Activated T-helper 9 cell treated with anti-CD3 and anti-CD28 coated beads, Interleukin-2, amount 50 U/mL, for 16 hours (primary cell): ENCODE data around the gene TSHZ2.

Experiments used
- DNase-seq: peaks from one replicate; pipeline ENCODE4 v3.0.0-alpha.2; 2020; ENCODE audit warnings: low read depth

The TSHZ2 gene

DNA sequence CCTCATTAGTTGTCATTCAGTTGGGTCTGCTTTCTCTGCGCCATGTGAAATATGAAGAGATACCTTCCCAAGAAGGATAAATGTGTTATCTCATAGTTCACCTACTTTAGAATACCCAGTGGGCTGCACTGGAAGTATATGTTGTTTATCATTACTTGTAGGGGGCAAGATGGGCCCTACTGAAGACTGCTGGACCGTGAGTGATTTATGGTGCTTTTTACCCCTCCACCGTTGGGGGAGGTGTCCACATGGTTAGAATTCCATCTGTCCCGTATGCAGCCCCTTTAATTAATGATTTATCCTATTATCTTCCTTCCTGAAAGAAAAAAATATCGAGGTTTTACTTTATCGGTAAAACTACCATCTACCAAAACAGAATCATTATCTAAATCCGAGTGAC lies 97.0 kb downstream of the TSHZ2 start:
- no peak for DNase-seq

DNA sequence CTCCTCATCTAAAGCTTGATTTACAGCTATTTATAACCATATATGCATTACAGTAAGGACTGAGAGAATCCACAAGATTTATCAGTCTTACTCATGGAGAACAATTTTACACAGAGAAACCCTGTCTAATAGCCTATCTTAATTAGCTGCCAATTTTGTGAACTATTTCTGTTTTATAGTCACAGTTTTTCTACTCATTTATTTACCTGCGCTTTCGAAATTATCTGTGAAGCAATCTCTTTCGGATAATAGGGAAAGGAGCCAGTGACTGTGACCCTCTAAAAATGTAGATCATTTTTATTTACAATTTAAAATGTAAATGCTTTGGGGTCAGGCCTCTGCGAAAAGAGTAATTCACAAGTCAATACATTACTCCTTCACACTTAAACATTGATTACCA lies 98.1 kb downstream of the TSHZ2 start:
- DNase-seq: no peak

DNA sequence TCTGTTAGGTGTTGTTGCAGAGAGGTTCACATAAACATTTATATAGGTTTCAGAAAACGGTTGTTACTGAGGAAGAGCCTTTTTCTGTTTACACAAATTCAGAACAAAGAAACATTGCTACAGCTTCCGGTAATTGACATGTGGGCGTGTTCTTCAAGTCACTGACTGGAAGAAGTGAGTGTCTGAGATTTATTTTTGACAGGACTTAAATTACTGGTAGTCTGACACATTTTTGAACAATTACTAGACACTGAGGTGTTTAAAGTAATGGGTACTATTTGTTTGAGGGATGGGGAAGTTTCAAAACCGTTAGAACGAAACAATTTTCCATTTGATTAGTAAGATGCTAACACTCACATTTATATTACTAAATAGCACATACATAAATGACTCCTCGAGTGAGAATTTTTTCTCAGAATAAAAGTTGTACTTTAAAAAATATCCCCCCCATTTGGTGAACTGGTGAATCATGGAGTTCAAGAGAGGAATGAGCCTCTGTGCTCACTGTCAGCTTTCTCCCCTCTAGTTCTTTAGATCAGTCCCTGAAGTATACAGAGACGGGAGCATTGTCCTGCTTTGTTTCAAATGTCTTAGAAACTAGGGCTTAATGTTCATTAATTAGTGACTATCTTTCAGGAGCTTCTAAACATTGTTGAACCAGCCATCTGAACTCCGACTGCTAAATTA lies 98.7 kb downstream of the TSHZ2 start:
- no peak for DNase-seq

DNA sequence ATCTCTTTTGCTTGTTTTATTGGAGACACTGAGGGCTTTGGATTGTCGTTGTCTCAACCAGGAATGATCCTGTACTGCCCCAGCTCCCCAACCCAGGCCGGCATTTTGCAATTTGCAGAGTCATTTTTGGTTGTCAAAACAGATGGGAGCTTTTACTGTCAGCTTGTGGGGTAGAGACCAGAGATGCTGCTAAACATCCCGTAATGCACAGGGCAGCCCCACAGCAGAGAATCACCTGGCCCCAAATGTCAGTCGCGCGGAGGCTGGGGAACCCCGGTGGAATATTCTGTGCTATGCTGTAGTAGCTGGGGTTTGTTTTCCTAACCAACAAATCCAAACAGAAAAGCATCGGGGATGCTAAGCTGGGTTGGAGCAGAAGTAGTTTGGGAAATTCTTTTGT lies 99.7 kb downstream of the TSHZ2 start:
- DNase-seq: no peak

DNA sequence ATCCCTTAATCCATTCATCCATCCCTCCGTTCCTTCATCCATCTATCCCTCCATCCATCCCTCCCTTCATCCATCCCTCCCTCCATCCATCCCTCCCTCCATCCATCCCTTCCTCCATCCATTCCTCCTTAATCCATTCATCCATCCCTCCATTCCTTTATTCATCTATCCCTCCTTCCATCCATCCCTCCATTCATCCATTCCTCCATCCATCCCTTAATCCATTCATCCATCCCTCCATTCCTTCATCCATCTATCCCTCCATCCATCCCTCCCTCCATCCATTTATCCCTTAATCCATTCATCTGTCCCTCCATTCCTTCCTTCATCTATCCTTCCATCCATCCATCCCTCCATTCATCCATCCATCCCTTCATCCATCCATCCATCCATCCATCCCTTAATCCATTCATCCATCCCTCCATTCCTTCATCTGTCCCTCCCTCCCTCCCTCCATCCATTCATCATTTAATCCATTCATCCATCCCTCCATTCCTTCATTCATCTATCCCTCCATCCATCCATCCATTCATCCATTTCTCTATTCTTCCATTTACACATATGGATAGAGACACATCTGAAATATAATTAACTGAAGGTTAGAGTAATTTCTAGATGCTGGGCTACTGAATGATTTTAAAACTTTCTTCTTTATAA lies 100.9 kb downstream of the TSHZ2 start:
- DNase-seq: no peak

DNA sequence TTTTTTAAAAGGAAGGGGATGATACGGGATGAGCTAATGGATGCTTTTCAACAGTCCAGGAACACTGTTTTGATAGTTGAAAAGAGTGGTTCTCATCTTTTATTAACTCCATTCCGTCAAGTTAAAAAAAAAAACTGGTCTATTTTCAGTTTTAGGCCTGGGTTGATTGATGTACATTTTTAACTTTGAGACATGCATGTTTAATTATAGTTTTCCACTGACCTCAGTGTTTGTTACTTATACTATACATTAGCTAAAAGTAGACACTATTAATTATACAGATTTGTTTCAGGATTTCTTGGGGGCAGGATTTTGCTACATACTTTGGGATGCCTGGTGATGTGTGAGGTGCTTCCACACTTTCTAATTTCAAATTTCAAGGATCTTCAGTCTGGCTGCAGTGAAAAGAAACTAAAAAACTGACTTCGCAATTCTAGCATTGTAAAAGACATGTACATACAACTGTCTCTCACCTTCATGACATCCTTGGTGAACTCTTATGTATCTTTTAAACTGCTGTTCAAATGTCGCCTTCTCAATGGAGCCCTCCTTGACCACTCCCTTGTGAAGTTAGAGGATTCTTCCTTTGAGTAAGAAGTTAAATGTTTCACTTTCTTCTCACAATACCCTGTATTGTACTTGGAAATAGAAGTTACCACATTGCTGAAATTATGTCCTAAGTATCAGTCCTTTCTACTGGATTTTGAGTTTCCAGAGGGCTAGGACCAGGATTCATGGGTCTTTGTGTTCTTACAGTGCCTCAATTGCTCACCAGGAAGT lies 101.7 kb downstream of the TSHZ2 start:
- no peak for DNase-seq

DNA sequence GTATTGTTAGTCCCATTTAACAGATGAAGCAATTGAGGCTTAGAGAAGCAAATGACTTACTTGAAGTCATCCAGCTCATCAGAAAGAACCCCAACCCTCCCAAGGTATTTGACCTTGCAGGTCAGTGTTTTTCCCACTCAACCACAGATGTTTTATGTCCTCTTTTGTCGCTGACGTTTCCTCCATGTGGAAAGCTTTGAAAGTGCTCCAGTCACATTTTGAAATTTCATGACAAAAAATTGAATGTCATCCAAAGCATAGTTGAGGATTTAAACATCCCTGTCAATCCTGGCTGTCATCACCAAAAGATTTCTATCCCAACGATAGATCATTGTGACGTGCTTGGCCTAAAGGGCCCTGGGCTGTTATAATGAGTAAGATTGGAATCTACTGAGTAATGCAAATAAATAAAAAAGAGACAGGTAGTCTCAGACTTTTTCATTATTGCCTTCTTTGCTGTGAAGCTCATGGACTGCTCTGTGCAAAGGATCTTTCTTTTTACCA lies 102.7 kb downstream of the TSHZ2 start:
- DNase-seq: no peak

DNA sequence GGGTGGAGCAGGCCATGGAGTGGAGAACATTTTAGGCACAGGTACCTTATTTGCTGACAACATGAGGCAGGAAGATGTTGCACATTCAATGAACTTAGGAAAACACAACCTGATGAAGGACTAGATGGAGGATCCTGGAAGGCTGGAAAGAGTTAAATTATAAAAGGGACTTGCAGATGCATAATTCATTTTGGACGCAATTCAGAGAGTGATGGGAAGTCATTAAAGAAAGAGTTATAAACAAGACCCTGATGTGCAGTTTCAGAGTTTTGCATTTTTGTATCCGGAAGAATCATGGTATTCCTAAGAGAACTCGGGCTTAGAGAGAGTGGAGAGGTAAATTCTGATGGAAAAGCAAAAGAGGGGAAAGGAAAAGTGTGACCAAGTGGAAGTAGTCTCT lies 104.5 kb downstream of the TSHZ2 start:
- DNase-seq: no peak

DNA sequence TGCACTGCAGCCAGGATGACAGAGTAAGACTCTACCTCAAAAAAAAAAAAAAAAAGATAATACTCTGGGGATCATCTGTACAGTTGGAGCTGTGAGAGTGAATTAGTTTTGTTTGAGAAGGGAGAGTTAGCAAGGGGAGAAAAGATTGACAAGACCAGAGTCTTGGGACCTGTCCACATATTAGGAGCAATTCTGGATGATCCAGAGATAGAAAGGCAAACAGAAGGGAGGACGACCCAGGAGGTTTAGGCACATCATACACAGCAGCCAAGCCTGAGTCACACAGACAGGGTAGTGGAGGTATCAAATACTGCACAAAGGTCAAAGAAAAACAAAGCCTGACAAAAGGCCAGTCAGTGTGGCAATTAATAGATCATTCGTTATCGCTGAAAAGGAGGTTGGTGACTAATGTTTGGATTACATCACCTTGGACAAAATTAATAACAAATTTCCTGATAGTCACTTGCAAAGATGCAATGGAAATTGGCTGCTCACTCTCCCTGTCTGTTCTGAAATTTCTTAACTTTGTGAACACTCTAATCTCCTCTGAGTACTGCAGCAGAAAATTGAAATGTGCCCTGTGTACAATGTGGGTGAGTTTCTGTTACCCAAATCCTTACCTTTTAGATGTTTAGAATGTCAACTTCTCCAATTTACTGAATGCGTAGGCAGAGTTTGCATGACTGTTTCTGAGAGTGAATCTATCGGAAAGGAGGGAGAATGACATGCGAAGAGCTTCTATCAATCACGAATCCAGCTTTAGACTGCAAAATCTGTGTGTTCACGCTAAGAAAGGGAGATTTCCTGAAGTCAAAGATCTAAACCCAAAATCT lies 105.4 kb downstream of the TSHZ2 start:
- no peak for DNase-seq

DNA sequence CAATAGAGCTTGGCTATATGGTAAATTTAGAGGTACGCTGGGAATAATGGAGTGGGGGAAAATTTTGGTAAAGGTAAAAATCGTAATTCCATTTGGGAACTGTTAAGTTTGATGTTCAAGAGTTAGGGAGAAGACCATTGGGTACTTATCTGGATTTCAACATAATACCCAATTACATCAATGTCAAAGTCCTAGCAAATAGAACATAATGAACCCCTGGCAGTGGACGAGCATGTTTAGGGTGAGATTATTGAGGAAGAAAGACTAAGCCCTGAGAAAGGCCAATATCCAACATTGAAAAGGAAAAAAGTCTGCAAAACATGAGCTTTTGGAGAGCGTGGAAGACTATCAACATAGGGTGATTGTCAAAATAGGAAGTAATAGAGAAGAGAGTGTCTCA lies 106.6 kb downstream of the TSHZ2 start:
- DNase-seq: no peak

DNA sequence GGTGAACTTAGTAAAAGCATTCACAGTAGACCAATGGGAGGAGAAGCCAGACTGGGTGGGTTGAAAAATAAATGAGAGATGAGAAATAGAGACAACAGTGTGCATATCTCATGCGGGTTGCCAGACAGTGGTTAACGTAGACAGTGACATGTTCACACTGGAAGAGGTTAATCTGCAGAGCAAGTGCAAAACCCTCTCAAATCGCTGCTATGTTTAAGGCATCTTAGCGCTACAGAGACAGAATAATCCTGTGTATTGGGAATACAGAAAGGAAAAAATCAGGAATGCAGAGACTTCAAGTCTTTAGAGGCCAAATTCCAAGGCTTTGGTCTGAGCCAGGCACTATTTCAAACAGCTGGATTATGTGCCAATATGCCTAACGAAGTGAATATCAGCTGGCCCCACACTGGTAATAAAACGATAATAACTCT lies 107.1 kb downstream of the TSHZ2 start:
- DNase-seq: no peak

DNA sequence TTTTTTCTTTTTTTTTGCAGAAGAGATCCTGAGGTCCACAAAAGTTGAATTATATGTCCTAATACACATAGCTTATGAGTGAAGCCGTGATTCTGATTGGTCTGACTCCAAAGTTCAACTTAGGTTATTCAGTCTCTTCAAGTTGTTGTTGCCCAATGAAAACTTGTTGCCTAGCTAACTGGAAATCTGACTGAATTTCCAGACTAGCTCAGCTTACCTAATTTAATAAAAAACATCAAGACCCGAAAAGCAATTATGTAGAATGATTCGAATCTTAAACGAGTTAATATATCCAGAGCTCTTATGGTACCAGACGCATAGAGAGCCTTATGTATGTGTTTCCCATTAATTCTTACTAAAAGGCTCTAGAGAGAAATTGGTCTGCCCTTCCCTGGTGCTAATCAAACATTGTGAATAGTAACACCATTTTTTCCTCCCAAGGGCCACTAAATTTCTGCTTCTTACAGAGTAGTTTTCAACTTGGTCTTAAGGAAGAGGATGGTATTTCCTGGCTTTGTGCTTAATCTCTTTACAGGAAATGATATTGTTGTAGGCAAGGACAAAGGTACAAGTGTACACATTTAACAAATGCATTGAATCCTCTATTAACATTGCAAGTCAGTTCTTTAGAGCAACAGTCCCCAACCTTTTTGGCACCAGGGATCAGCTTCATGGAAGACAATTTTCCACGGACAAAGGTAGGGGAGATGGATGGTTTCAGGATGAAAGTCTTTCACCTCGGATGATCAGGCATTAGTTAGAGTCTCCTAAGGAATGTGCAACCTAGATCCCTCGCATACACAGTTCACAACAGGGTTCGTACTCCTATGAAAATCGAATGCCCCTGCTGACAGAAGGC lies 107.9 kb downstream of the TSHZ2 start:
- no peak for DNase-seq

DNA sequence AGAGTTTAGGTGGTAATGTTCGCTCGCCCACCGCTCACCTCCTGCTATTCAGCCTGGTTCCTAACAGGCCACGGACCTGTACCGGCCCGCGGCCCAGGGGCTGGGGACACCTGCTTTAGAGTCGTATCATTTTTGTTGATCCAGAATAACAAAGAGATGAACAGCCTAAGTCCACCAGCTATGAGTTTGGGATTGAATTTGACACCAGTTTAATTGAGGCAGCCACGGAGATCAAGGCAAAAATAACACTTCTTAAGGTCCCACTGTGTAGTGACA lies 108.5 kb downstream of the TSHZ2 start:
- no peak for DNase-seq

DNA sequence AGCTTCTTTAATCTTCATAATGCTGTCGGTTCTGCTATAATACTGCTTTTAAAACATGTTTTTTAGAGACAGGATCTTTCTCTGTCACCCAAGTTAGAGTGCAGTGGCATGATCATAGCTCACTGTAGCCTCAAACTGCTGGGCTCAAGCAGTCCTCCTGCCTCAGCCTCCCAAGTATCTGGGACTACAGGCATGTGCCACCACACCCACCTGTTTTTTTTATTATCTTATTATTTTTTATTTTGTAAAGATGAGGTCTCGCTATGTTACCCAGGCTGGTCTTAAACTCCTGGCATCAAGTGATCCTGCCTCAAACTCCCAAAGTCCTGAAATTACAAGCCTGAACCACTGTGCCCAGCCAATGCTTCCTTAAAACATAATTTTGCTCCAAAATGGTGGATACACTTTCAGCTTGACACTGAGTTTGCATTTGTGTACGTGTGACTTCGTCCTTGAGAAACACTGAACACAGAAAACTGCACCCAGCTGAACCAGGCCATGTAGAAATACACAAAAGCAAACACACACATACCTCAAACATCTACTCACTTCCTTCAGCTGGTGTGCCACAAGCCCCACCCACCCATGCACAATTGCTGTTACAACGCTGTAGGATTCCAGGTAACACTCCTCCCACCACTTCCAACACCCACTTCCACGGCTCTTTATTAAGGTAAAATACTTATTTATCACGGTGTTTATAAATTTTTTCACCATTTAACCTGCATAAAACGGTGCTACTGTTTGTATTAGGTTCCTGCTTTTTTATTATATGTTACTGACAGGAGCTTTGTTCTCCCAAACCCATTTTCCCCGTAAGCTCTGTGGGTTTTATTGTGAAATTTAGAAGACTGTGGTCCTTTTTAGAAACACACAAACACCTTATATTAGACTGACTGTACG lies 109.1 kb downstream of the TSHZ2 start:
- DNase-seq: no peak

DNA sequence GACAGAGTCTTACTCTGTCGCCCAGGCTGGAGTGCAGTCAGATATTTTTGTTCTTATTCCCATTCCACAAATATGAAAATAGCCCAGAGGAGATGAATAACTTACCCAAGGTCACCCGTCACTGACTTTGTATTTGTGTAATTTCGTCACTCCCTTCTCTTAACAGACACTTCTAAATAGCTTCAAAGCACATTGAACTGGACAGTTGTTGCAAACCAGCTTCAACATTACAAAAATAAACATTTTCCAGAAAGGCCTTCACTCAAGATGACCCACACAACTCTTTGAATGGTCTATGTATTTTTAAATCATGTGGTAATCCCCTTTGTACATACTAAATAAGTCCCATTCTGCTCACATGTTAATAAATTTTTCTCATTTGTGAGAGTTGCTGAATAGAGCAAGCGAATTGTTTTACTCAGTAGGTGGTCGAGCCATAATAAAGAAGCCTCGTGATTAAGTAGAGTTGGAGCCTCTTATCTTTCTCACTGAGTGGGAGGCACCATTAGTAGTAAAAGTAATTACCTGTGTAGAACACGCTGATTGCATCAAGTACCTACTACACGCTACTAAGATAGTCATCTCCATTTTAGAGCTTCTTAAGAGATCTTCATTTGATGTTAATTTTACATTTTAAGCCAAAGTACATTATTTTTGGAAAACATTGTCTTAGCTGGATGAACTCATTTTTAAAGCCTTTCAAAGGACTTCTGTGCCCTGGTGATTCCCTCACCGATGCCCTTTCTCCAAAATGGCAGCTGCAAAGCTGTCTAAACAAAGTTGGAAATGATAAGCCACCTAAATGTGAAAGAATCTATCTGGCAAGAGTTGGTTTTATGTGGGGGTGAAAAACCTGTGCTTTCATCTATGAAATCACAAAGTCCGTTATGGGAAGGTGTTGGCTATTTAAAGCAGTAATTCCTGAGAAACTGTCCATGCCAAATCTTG lies 110.0 kb downstream of the TSHZ2 start:
- no peak for DNase-seq

DNA sequence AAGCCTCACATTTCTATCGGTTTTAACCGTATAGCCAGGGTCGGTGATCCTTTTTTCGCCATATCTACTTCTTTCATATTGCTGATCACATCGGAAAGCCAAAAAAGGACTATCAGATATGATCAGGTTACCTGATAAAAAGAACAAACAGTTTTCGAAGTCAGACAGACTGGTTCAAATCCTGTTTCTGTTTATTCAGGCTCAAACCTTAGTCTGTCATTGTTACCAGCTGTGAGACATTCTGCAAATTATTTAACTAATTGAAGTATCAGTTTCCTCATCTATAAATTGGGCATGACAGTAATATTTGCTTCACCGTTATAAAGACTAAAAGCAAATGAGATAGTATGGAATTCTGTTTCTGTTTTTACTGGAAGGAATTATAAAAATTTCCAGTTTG lies 111.3 kb downstream of the TSHZ2 start:
- DNase-seq: no peak

DNA sequence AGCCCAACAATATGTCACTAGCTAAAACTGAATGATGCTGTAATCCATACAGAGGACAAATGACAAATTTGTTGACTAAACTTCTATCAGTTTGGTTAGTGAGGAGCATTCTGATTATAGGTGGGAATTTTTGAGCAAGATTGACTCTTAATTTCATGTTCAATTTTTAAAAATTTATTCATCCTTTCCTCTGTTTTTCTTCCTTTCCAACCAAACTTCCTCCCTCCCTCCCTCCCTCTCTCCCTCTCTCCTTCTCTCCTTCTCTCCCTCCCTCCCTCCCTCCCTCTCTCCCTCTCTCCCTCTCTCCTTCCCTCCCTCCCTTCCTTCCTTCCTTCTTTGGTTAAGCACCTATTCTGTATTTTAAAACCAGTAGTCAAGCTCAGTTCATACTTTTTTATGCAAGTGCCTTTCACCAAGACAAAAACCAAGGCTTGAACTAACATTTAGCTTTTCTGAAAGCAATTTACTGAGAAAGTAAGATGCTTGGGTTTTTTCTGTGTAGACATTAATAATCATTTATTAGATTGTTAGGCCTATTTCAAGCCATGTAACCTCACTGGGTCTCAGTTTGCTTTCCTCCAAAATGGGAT lies 112.3 kb downstream of the TSHZ2 start:
- no peak for DNase-seq

DNA sequence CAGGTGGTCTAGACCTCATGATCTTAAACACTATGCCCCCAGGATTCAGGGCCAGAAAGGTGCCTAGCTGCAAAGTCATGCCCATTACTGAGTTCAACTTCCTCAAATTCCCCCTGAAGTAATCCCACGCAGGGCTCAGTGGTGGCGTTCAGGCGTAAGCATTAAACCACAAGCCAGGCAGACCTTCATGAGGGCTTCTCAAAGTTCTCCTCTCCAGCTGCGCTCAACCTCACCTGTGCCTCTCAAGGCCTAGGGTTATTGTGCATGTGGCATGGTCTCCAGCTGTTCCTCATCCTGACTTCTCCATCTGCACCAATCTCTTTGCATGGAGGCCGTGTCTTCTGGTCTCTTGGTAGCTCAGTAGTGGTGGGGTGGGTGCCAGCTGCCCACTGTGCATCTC lies 113.6 kb downstream of the TSHZ2 start:
- DNase-seq: no peak
